ENCODE results near the gene GIPC1. TPM values are rescaled to one million over a fixed set of nuclear protein-coding genes. Genes with fewer than 3 reads are reported as not detected.

GIPC1 gene
- total and polyA plus RNA-seq, 7 donors, result 65.1 to 378 (median 97.7) TPM

Small RNA genes lying within 50 kb of the gene (small RNA-seq; reads per million reads assigned to genes)
- gene SNRPGP15, result 0 reads per million in 3 donors

Other genes starting within 250 kb of the GIPC1 start
- 10 to 100 TPM; 23.7 to 63.1 (median 34.1) TPM for gene ADGRE5, start 114.7 kb downstream of the GIPC1 start, total RNA-seq
- 100 to 1,000 TPM in 1 of 3 donors, 10 to 100 TPM in 2; 12.0 to 111 (median 29.8) TPM for gene ADGRE5, start 114.7 kb downstream of the GIPC1 start, polyA plus RNA-seq
- gene DDX39A, start 76.8 kb downstream of the GIPC1 start, total RNA-seq, result 10 to 100 TPM; 37.8 to 43.8 (median 42.0) TPM
- gene DDX39A, start 76.8 kb downstream of the GIPC1 start, polyA plus RNA-seq, result 100 to 1,000 TPM in 1 of 3 donors, 10 to 100 TPM in 2; 40.2 to 161 (median 45.3) TPM
- gene PKN1, start 62.8 kb downstream of the GIPC1 start, total RNA-seq, result 100 to 1,000 TPM in 1 of 4 donors, 10 to 100 TPM in 3; 79.2 to 126 (median 84.6) TPM
- gene PKN1, start 62.8 kb downstream of the GIPC1 start, polyA plus RNA-seq, result 10 to 100 TPM; 20.8 to 54.8 (median 28.2) TPM
- gene PTGER1, start 20.8 kb downstream of the GIPC1 start, total RNA-seq, result under 1 TPM in 2 of 4 donors, not detected in 2; 0.54 to 0.71 TPM
- gene PTGER1, start 20.8 kb downstream of the GIPC1 start, polyA plus RNA-seq, result under 1 TPM in 1 of 3 donors, not detected in 2; 0.67 TPM
- gene DNAJB1, start 22.3 kb upstream of the GIPC1 start, total RNA-seq, result 10 to 100 TPM; 44.6 to 69.3 (median 51.9) TPM
- 100 to 1,000 TPM in 1 of 3 donors, 10 to 100 TPM in 2; 70.9 to 118 (median 77.6) TPM for gene DNAJB1, start 22.3 kb upstream of the GIPC1 start, polyA plus RNA-seq
- 10 to 100 TPM; 20.6 to 34.2 (median 30.0) TPM for gene TECR, start 33.5 kb upstream of the GIPC1 start, total RNA-seq
- 100 to 1,000 TPM in 1 of 3 donors, 10 to 100 TPM in 2; 32.4 to 139 (median 37.2) TPM for gene TECR, start 33.5 kb upstream of the GIPC1 start, polyA plus RNA-seq
- gene NDUFB7, start 75.9 kb upstream of the GIPC1 start, total RNA-seq, result 100 to 1,000 TPM; 475 to 652 (median 564) TPM
- gene NDUFB7, start 75.9 kb upstream of the GIPC1 start, polyA plus RNA-seq, result 100 to 1,000 TPM; 601 to 853 (median 808) TPM
- gene CLEC17A, start 87.0 kb upstream of the GIPC1 start, total RNA-seq, result not detected
- gene CLEC17A, start 87.0 kb upstream of the GIPC1 start, polyA plus RNA-seq, result 10 to 100 TPM in 1 of 3 donors, not detected in 2; 13.7 TPM
- gene ADGRE3, start 178.7 kb upstream of the GIPC1 start, total RNA-seq, result not detected
- under 1 TPM in 1 of 3 donors, not detected in 2; 0.04 TPM for gene ADGRE3, start 178.7 kb upstream of the GIPC1 start, polyA plus RNA-seq
- 10 to 100 TPM; 27.2 to 55.4 (median 46.1) TPM for gene ZNF333, start 193.9 kb upstream of the GIPC1 start, total RNA-seq
- 1 to 10 TPM; 1.8 to 8.6 (median 3.6) TPM for gene ZNF333, start 193.9 kb upstream of the GIPC1 start, polyA plus RNA-seq